ENCODE data around the gene GRK2. TPM values are rescaled to one million over a fixed set of nuclear protein-coding genes. Genes with fewer than 3 reads are reported as not detected.
"Not testable (repeated sequence)": the region's sequence is repeated elsewhere in the genome, so short reads cannot be mapped to it uniquely, and the experiment has no call there.

Gene GRK2
- total RNA-seq (295 TPM), polyA plus RNA-seq (10 to 100 TPM; 13.2 to 27.8 (median 19.3) TPM)

- Histone ChIP-seq H3K27ac (ENCODE audit: insufficient read depth, low read length, poor library complexity, severe bottlenecking) (peak within 1 kb of the TSS; percentile 80), H3K4me3 (ENCODE audit: low read depth, low read length) (peak within 1 kb of the TSS; percentile 91), H3K4me1 (ENCODE audit: control insufficient read depth, insufficient read depth, low read length, poor library complexity, severe bottlenecking) (peaks cover 66% of the 10 kb centered on the region), H3K36me3 (ENCODE audit: control insufficient read depth, insufficient read depth, low read length) (peaks cover 5% of the 10 kb centered on the region), H3K27me3 (ENCODE audit: control insufficient read depth, insufficient read depth, low read length) (peaks cover 2% of the 10 kb centered on the region), H3K9me3 (ENCODE audit: control insufficient read depth in 2 of 2, low read length in 2 of 2) (no peaks in the 10 kb centered on the region)
- peak; percentile 13 to 24 for ATAC-seq (ENCODE audit: low read depth in 2 of 2)
- Mint-ChIP-seq H3K9me3 (peaks cover 0 to 3% (median 0%) of the 10 kb centered on the region in 7 donors), H3K4me3 (peak within 1 kb of the TSS; percentile 97 to 99 (median 98)), H3K36me3 (peaks cover 24% of the 10 kb centered on the region), H3K27me3 (peaks cover 14% of the 10 kb centered on the region), H3K4me1 (peaks cover 12 to 77% (median 55%) of the 10 kb centered on the region in 4 donors), H3K27ac (peak within 1 kb of the TSS; percentile 95 to 96 (median 96))
- DNase-seq: peak; percentile 42 to 66 (median 51)
These were observed at the start of gene GRK2 for GRCh38 chr11:67266449-67267187. TSS of gene GRK2 (plus strand) at chr11:67266473. CDS start at chr11:67266700, 227 bp downstream.

GRCh38 chr11:67227726-67228125 is 38.5 kb upstream of the GRK2 start:
- ATAC-seq (ENCODE audit: low read depth in 2 of 2) (no peak), DNase-seq (no peak)
- H3K27me3 Mint-ChIP-seq: no peaks in the 10 kb centered on the region
- peaks cover 27% of the 10 kb centered on the region for H3K36me3 Mint-ChIP-seq
- no peaks in the 10 kb centered on the region for H3K4me1 ChIP-seq (ENCODE audit: control insufficient read depth, insufficient read depth, low read length, poor library complexity, severe bottlenecking)
- H3K27ac ChIP-seq (ENCODE audit: insufficient read depth, low read length, poor library complexity, severe bottlenecking): no peak overlapping the region
- H3K9me3 Mint-ChIP-seq: no peaks in the 10 kb centered on the region
- H3K4me3 Mint-ChIP-seq: no peak overlapping the region
- peak overlapping the region in 2 of 3 donors; percentile 31 to 38 for H3K27ac Mint-ChIP-seq
- peaks cover 61% of the 10 kb centered on the region for H3K36me3 ChIP-seq (ENCODE audit: control insufficient read depth, insufficient read depth, low read length)
- H3K27me3 ChIP-seq (ENCODE audit: control insufficient read depth, insufficient read depth, low read length): no peaks in the 10 kb centered on the region
- no peaks in the 10 kb centered on the region for H3K9me3 ChIP-seq (ENCODE audit: control insufficient read depth in 2 of 2, low read length in 2 of 2)
- no peak overlapping the region for H3K4me3 ChIP-seq (ENCODE audit: low read depth, low read length)
- H3K4me1 Mint-ChIP-seq: peaks cover 0 to 17% (median 9%) of the 10 kb centered on the region in 4 donors

GRCh38 chr11:67230406-67230805 is 35.9 kb upstream of the GRK2 start:
- H3K27me3 Mint-ChIP-seq: no peaks in the 10 kb centered on the region
- no peak overlapping the region for H3K4me3 Mint-ChIP-seq
- ATAC-seq (ENCODE audit: low read depth in 2 of 2) (no peak), DNase-seq (no peak)
- Histone ChIP-seq H3K36me3 (ENCODE audit: control insufficient read depth, insufficient read depth, low read length) (peaks cover 50% of the 10 kb centered on the region), H3K4me3 (ENCODE audit: low read depth, low read length) (no peak overlapping the region), H3K4me1 (ENCODE audit: control insufficient read depth, insufficient read depth, low read length, poor library complexity, severe bottlenecking) (peaks cover 3% of the 10 kb centered on the region), H3K9me3 (ENCODE audit: control insufficient read depth in 2 of 2, low read length in 2 of 2) (no peaks in the 10 kb centered on the region), H3K27me3 (ENCODE audit: control insufficient read depth, insufficient read depth, low read length) (no peaks in the 10 kb centered on the region), H3K27ac (ENCODE audit: insufficient read depth, low read length, poor library complexity, severe bottlenecking) (no peak overlapping the region)
- H3K9me3 Mint-ChIP-seq: no peaks in the 10 kb centered on the region
- no peak overlapping the region for H3K27ac Mint-ChIP-seq
- peaks cover 27% of the 10 kb centered on the region for H3K36me3 Mint-ChIP-seq
- H3K4me1 Mint-ChIP-seq: peaks cover 6 to 33% (median 18%) of the 10 kb centered on the region in 4 donors

GRCh38 chr11:67230886-67231285 is 35.4 kb upstream of the GRK2 start:
- H3K4me1 Mint-ChIP-seq: peaks cover 6 to 33% (median 20%) of the 10 kb centered on the region in 4 donors
- no peak overlapping the region for H3K4me3 ChIP-seq (ENCODE audit: low read depth, low read length)
- no peak overlapping the region for H3K27ac ChIP-seq (ENCODE audit: insufficient read depth, low read length, poor library complexity, severe bottlenecking)
- peak overlapping the region in 1 of 3 donors; percentile 5 for H3K27ac Mint-ChIP-seq
- H3K4me3 Mint-ChIP-seq: no peak overlapping the region
- no peaks in the 10 kb centered on the region for H3K27me3 ChIP-seq (ENCODE audit: control insufficient read depth, insufficient read depth, low read length)
- no peaks in the 10 kb centered on the region for H3K9me3 ChIP-seq (ENCODE audit: control insufficient read depth in 2 of 2, low read length in 2 of 2)
- no peaks in the 10 kb centered on the region for H3K9me3 Mint-ChIP-seq
- DNase-seq: no peak
- H3K4me1 ChIP-seq (ENCODE audit: control insufficient read depth, insufficient read depth, low read length, poor library complexity, severe bottlenecking): peaks cover 3% of the 10 kb centered on the region
- no peak for ATAC-seq (ENCODE audit: low read depth in 2 of 2)
- peaks cover 27% of the 10 kb centered on the region for H3K36me3 Mint-ChIP-seq
- H3K36me3 ChIP-seq (ENCODE audit: control insufficient read depth, insufficient read depth, low read length): peaks cover 48% of the 10 kb centered on the region
- no peaks in the 10 kb centered on the region for H3K27me3 Mint-ChIP-seq

GRCh38 chr11:67233584-67234190 is 32.6 kb upstream of the GRK2 start:
- no peaks in the 10 kb centered on the region for H3K27me3 Mint-ChIP-seq
- peaks cover 20% of the 10 kb centered on the region for H3K36me3 Mint-ChIP-seq
- no peak for DNase-seq
- peaks cover 6% of the 10 kb centered on the region for H3K4me1 ChIP-seq (ENCODE audit: control insufficient read depth, insufficient read depth, low read length, poor library complexity, severe bottlenecking)
- peak overlapping the region in 3 of 4 donors; percentile 2 to 57 (median 3) for H3K4me3 Mint-ChIP-seq
- H3K27ac ChIP-seq (ENCODE audit: insufficient read depth, low read length, poor library complexity, severe bottlenecking): no peak overlapping the region
- no peak overlapping the region for H3K4me3 ChIP-seq (ENCODE audit: low read depth, low read length)
- H3K36me3 ChIP-seq (ENCODE audit: control insufficient read depth, insufficient read depth, low read length): peaks cover 33% of the 10 kb centered on the region
- H3K27ac Mint-ChIP-seq: peak overlapping the region in 2 of 3 donors; percentile 26 to 27
- ATAC-seq (ENCODE audit: low read depth in 2 of 2): no peak
- H3K9me3 Mint-ChIP-seq: no peaks in the 10 kb centered on the region
- H3K4me1 Mint-ChIP-seq: peaks cover 11 to 41% (median 25%) of the 10 kb centered on the region in 4 donors
- no peaks in the 10 kb centered on the region for H3K9me3 ChIP-seq (ENCODE audit: control insufficient read depth in 2 of 2, low read length in 2 of 2)
- no peaks in the 10 kb centered on the region for H3K27me3 ChIP-seq (ENCODE audit: control insufficient read depth, insufficient read depth, low read length)

- H3K4me3 ChIP-seq (ENCODE audit: low read depth, low read length); ATAC-seq (ENCODE audit: low read depth in 2 of 2); DNase-seq; H3K4me3 Mint-ChIP-seq; H3K9me3 Mint-ChIP-seq; H3K27ac ChIP-seq (ENCODE audit: insufficient read depth, low read length, poor library complexity, severe bottlenecking); H3K27me3 ChIP-seq (ENCODE audit: control insufficient read depth, insufficient read depth, low read length); H3K9me3 ChIP-seq (ENCODE audit: control insufficient read depth in 2 of 2, low read length in 2 of 2); H3K27me3 Mint-ChIP-seq: not testable (repeated sequence)
- peaks cover 20 to 50% (median 30%) of the 10 kb centered on the region in 4 donors for H3K4me1 Mint-ChIP-seq
- H3K27ac Mint-ChIP-seq: peak overlapping the region in 1 of 3 donors; percentile 27
- Histone ChIP-seq H3K4me1 (ENCODE audit: control insufficient read depth, insufficient read depth, low read length, poor library complexity, severe bottlenecking) (peaks cover 15% of the 10 kb centered on the region), H3K36me3 (ENCODE audit: control insufficient read depth, insufficient read depth, low read length) (peaks cover 26% of the 10 kb centered on the region)
- H3K36me3 Mint-ChIP-seq: peaks cover 14% of the 10 kb centered on the region
These were observed 31.7 kb upstream of the GRK2 start for GRCh38 chr11:67234571-67234970.

- H3K4me1 Mint-ChIP-seq: peaks cover 29 to 55% (median 43%) of the 10 kb centered on the region in 4 donors
- Histone ChIP-seq H3K4me3 (ENCODE audit: low read depth, low read length) (no peak overlapping the region), H3K27ac (ENCODE audit: insufficient read depth, low read length, poor library complexity, severe bottlenecking) (no peak overlapping the region), H3K27me3 (ENCODE audit: control insufficient read depth, insufficient read depth, low read length) (no peaks in the 10 kb centered on the region), H3K4me1 (ENCODE audit: control insufficient read depth, insufficient read depth, low read length, poor library complexity, severe bottlenecking) (peaks cover 28% of the 10 kb centered on the region), H3K9me3 (ENCODE audit: control insufficient read depth in 2 of 2, low read length in 2 of 2) (no peaks in the 10 kb centered on the region), H3K36me3 (ENCODE audit: control insufficient read depth, insufficient read depth, low read length) (peaks cover 9% of the 10 kb centered on the region)
- DNase-seq: no peak
- H3K4me3 Mint-ChIP-seq: no peak overlapping the region
- no peak overlapping the region for H3K27ac Mint-ChIP-seq
- peaks cover 9% of the 10 kb centered on the region for H3K36me3 Mint-ChIP-seq
- ATAC-seq (ENCODE audit: low read depth in 2 of 2): no peak
- no peaks in the 10 kb centered on the region for H3K27me3 Mint-ChIP-seq
- H3K9me3 Mint-ChIP-seq: no peaks in the 10 kb centered on the region
These were observed 28.7 kb upstream of the GRK2 start for GRCh38 chr11:67237574-67237973.

Measured in CD4-positive, CD25-positive, alpha-beta regulatory T cell (primary cell).